HepG2 (cell line): ENCODE data around the gene ANKRA2. TPM values are rescaled to one million over a fixed set of nuclear protein-coding genes. Genes with fewer than 3 reads are reported as not detected.
A peak's percentile ranks its signal among the peaks of the same experiment; 100 is the strongest.

Experiments used
- ATAC-seq: fragments of 200-7000 bp; cut with Tn5 transposase; 3 replicates; pipeline ENCODE4 v1.9.1; 2020; ENCODE audit warnings: mild to moderate bottlenecking, moderate library complexity
- BruUV-seq: library from RNA; stranded (reverse); fragments of 400-500 nt; replicated peaks from 2 replicates; lab custom pipeline; 2021; lab: Mats Ljungman, UMichigan
- CTCF ChIA-PET: fragments of 300-600 bp; formaldehyde crosslinking; extraction: SDS; loops from one replicate; lab custom pipeline; 2021; ENCODE audit warnings: low total read pairs, inconsistent platforms, low intra/inter-chr PET ratio; lab: Yijun Ruan, JAX
- POLR2A ChIA-PET: fragments of 350-600 bp; sonication (Branson Sonifier 250); formaldehyde crosslinking; loops from one replicate; lab custom pipeline; 2020; ENCODE audit warnings: antibody characterized with exemption, inconsistent platforms; lab: Yijun Ruan, JAX
- DNase-seq: peaks from one replicate; pipeline ENCODE4 v3.0.0-alpha.2; 2015; ENCODE audit warnings: low spot score
- FAIRE-seq: peaks from 3 replicates; lab custom pipeline; 2011; peaks lifted over from hg19 to GRCh38; lab: Jason Lieb, UNC
- H2AFZ ChIP-seq: one replicate; pipeline ENCODE4 v1.6.1; 2011; ENCODE audit warnings: low read length, inconsistent platforms
- H3K27ac ChIP-seq: fragments of 300-600 bp; 3 replicates; pipeline ENCODE4 v1.8.0; 2011; ENCODE audit warnings: mixed run types, mild to moderate bottlenecking, mixed read lengths, low read length, inconsistent platforms; ENCODE audit not compliant: insufficient read depth; ENCODE audit errors: extremely low read length
- H3K27me3 ChIP-seq, 2 experiments: fragments of 200-600 bp in 1 of 2; 2 replicates in 1 of 2; 3 replicates in 1 of 2; pipeline versions ENCODE4 v1.6.0 to v1.8.0; 2011; ENCODE audit warnings: low read length in 2 of 2, mild to moderate bottlenecking in 2 of 2, moderate library complexity in 2 of 2, inconsistent platforms in 1 of 2; ENCODE audit not compliant: insufficient read depth in 2 of 2, control insufficient read depth in 1 of 2
- H3K36me3 ChIP-seq, 2 experiments: fragments of 200-600 bp in 1 of 2; replicated peaks in 1 of 2; 2 replicates in 1 of 2; 3 replicates in 1 of 2; pipeline versions ENCODE4 v1.5.1 to v1.8.0; 2011; ENCODE audit warnings: low read length in 2 of 2, inconsistent platforms in 1 of 2; ENCODE audit not compliant: insufficient read depth in 2 of 2, control insufficient read depth in 1 of 2
- H3K4me1 ChIP-seq: 2 replicates; pipeline ENCODE4 v1.5.1; 2012; ENCODE audit warnings: low read length, inconsistent platforms; ENCODE audit not compliant: insufficient read depth
- H3K4me2 ChIP-seq: 2 replicates; pipeline ENCODE4 v1.6.0; 2011; ENCODE audit warnings: low read depth, low read length, inconsistent platforms
- H3K4me3 ChIP-seq, 3 experiments: fragments of 200-600 bp in 1 of 3; sonication (generic), shearing (Covaris generic) in 1 of 3; replicated peaks in 1 of 3; 2 replicates each; pipeline ENCODE4 v1.5.1; 2011 to 2016; ENCODE audit warnings: low read length in 3 of 3, inconsistent platforms in 2 of 3, low read depth in 2 of 3, mild to moderate bottlenecking in 2 of 3, control low read depth in 1 of 3, mixed read lengths in 1 of 3; ENCODE audit not compliant: insufficient read depth in 1 of 3
- H3K79me2 ChIP-seq: one replicate; pipeline ENCODE4 v1.6.1; 2011; ENCODE audit warnings: low read length, inconsistent platforms; ENCODE audit not compliant: insufficient read depth
- H3K9ac ChIP-seq: 2 replicates; pipeline ENCODE4 v1.6.0; 2011; ENCODE audit warnings: mild to moderate bottlenecking, low read depth, low read length, inconsistent platforms; ENCODE audit not compliant: insufficient read depth
- H3K9me3 ChIP-seq: 2 replicates; pipeline ENCODE4 v1.5.1; 2012; ENCODE audit warnings: mild to moderate bottlenecking, low read length
- H4K20me1 ChIP-seq: 2 replicates; pipeline ENCODE4 v1.6.0; 2011; ENCODE audit warnings: inconsistent platforms, mild to moderate bottlenecking, low read length, moderate library complexity; ENCODE audit not compliant: insufficient read depth
- CREBL2 ChIP-seq: sonication (generic); formaldehyde crosslinking; IDR thresholded peaks from 2 replicates; pipeline ENCODE4 v1.8.1; 2023; ENCODE audit warnings: missing genetic modification reagents, mild to moderate bottlenecking, borderline replicate concordance
- HIVEP1 ChIP-seq: sonication (generic); formaldehyde crosslinking; IDR thresholded peaks from 2 replicates; pipeline ENCODE4 v1.4.0; 2020; ENCODE audit warnings: mild to moderate bottlenecking, missing genetic modification reagents
- HNRNPUL1 ChIP-seq: fragments of 200-400 bp; formaldehyde crosslinking; IDR thresholded peaks from 2 replicates; pipeline ENCODE4 v1.6.1; 2017; ENCODE audit warnings: low read depth, mild to moderate bottlenecking, low read length, moderate library complexity
- MTF2 ChIP-seq: sonication (generic); formaldehyde crosslinking; IDR thresholded peaks from 2 replicates; pipeline ENCODE4 v1.5.0; 2020; ENCODE audit warnings: missing genetic modification reagents, borderline replicate concordance
- MYNN ChIP-seq: sonication (generic); formaldehyde crosslinking; IDR thresholded peaks from 2 replicates; pipeline ENCODE4 v1.4.0; 2020; ENCODE audit warnings: mild to moderate bottlenecking, low read depth, missing genetic modification reagents
- NPAS2 ChIP-seq: sonication (generic); formaldehyde crosslinking; IDR thresholded peaks from 2 replicates; pipeline ENCODE4 v1.8.0; 2022; ENCODE audit warnings: mild to moderate bottlenecking, missing genetic modification reagents, borderline replicate concordance
- PATZ1 ChIP-seq: sonication (generic); formaldehyde crosslinking; IDR thresholded peaks from 2 replicates; pipeline ENCODE4 v1.4.0; 2020; ENCODE audit warnings: missing genetic modification reagents
- SALL2 ChIP-seq: sonication (generic); formaldehyde crosslinking; IDR thresholded peaks from 2 replicates; pipeline ENCODE4 v1.8.1; 2023; ENCODE audit warnings: mild to moderate bottlenecking, missing genetic modification reagents, inconsistent platforms
- SMAD9 ChIP-seq: sonication (generic); formaldehyde crosslinking; IDR thresholded peaks from 2 replicates; pipeline ENCODE4 v1.5.1; 2020; ENCODE audit warnings: mild to moderate bottlenecking, missing genetic modification reagents
- SMARCC2 ChIP-seq: fragments of 450-650 bp; IDR thresholded peaks from 2 replicates; pipeline ENCODE4 v1.6.1; 2017; ENCODE audit warnings: antibody characterized with exemption, mild to moderate bottlenecking
- SNAPC2 ChIP-seq: sonication (generic); formaldehyde crosslinking; IDR thresholded peaks from 2 replicates; pipeline ENCODE4 v1.8.1; 2022; ENCODE audit warnings: mild to moderate bottlenecking, missing genetic modification reagents
- ZBTB43 ChIP-seq: sonication (generic); formaldehyde crosslinking; conservative IDR thresholded peaks from 2 replicates; pipeline ENCODE4 v1.4.0; 2020; ENCODE audit warnings: missing genetic modification reagents
- ZNF234 ChIP-seq: sonication (generic); formaldehyde crosslinking; conservative IDR thresholded peaks from 2 replicates; pipeline ENCODE4 v1.5.1; 2020; ENCODE audit warnings: mild to moderate bottlenecking, missing genetic modification reagents
- ZNF343 ChIP-seq: sonication (generic); formaldehyde crosslinking; IDR thresholded peaks from 2 replicates; pipeline ENCODE4 v1.4.0; 2020; ENCODE audit warnings: mild to moderate bottlenecking, missing genetic modification reagents
- ZNF777 ChIP-seq: sonication (generic); formaldehyde crosslinking; IDR thresholded peaks from 2 replicates; pipeline ENCODE4 v1.4.0; 2020; ENCODE audit warnings: missing genetic modification reagents
- ZNF780A ChIP-seq: sonication (generic); formaldehyde crosslinking; IDR thresholded peaks from 2 replicates; pipeline ENCODE4 v1.8.0; 2022; ENCODE audit warnings: mild to moderate bottlenecking, missing genetic modification reagents, moderate library complexity
- ZNF792 ChIP-seq: IDR thresholded peaks from 2 replicates; pipeline ENCODE4 v1.6.1; 2016
- WGBS: methylation state at CpG from one replicate; pipeline ENCODE4 v1.1.6; 2017; ENCODE audit warnings: low lambda C conversion rate; 5-methylcytosine and 5-hydroxymethylcytosine counted together
- in situ Hi-C: cut with HindIII; loops from 2 replicates; pipeline ENCODE4 v1.10.0; 2017; ENCODE audit warnings: low pct_unique_long_range_greater_than_20kb; ENCODE audit not compliant: extremely low pct_ligation_motif_present
- intact Hi-C: fragments of 100-400 bp; cut with micrococcal nuclease; formaldehyde crosslinking; loops from one replicate; pipeline ENCODE4 v1.10.0; 2022; ENCODE audit not compliant: unreplicated experiment
- polyA plus RNA-seq, 8 experiments: library from polyadenylated mRNA; depleted of rRNA in 3 of 8; stranded (reverse) in 7 of 8; unstranded in 1 of 8; fragments of >200 nt; fragmentation: Illumina TruSeq in 4 of 8; extraction: Trizol in 4 of 8; gene quantifications; 2 replicates each; pipeline versions ENCODE4 v1.2.1 to v1.2.3, GENCODE V29; 2011 to 2016; ENCODE audit warnings: low read depth in 4 of 8, missing spikeins in 1 of 8, mixed read lengths in 1 of 8; ENCODE audit not compliant: insufficient read depth in 1 of 8
- total RNA-seq, 5 experiments: library from RNA; depleted of rRNA; stranded (reverse); fragments of >200 nt; fragmentation: Illumina TruSeq; extraction: Trizol; gene quantifications; 2 replicates each; pipeline ENCODE4 v1.2.3, GENCODE V29; 2016; ENCODE audit warnings: low read depth in 1 of 5
- TF ChIP-seq, protein P1 (sequence below), 2 experiments: sonication (generic) in 1 of 2; formaldehyde crosslinking in 1 of 2; IDR thresholded peaks; 2 replicates each; pipeline versions ENCODE4 v1.5.1 to v1.6.1; 2011 to 2020; ENCODE audit warnings: borderline replicate concordance in 1 of 2, low read depth in 1 of 2, low read length in 1 of 2, mild to moderate bottlenecking in 1 of 2, missing genetic modification reagents in 1 of 2, moderate library complexity in 1 of 2
- TF ChIP-seq, protein P2 (sequence below): sonication (generic); formaldehyde crosslinking; IDR thresholded peaks from 2 replicates; pipeline ENCODE4 v1.4.0; 2020; ENCODE audit warnings: missing genetic modification reagents

Gene ANKRA2
- total and polyA plus RNA-seq, 2 of the 13 experiments (the other 11 are each of a cell fraction or from before 2014, with no cell fraction given), result 23.6 to 33.6 TPM

DNA sequence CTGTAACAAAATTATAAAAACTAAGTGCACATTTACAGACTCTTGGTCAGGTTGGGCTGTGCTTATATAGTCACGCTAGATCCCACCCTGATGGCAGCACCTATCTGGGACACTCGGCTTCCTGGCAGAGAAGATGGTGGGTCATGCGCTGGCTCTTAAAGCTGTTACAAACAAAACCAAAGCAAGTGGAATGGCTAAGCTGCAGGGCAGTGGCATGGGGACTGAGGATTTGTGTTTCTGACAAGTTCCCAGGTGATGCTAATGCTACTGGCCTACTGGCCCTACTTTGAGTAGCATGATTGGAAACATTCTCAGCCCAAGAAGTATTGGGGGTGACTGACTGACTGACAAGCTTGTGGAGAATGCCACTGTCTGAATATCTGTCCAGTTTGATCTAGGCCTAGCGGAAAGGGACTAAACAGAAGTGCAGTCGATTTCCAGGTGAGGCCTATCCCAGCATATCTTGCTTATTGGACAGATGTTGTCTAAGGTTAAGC, 58.9 kb downstream of the ANKRA2 start:
- POLR2A ChIA-PET, result interaction anchor here (2.5 kb wide), 1 partner anchor 8 kb away, joined by 14 read pairs; the partner anchor contains the start of gene BTF3
- DNase-seq (no peak), FAIRE-seq (no peak), ATAC-seq (peak; percentile 63)
- H2AFZ ChIP-seq, result no peak overlapping the region
- no peaks in the 10 kb centered on the region for H3K27me3 ChIP-seq
- in situ Hi-C loops, result no loop called here
- no peaks in the 10 kb centered on the region for H3K9me3 ChIP-seq
- intact Hi-C loops, result no loop called here
- no peak overlapping the region for H3K4me3 ChIP-seq
- no peak overlapping the region for H3K27ac ChIP-seq
- peaks cover 13% of the 10 kb centered on the region for H3K79me2 ChIP-seq
- H3K9ac ChIP-seq, result no peak overlapping the region
- peaks cover 23% of the 10 kb centered on the region for H4K20me1 ChIP-seq
- H3K4me2 ChIP-seq, result no peak overlapping the region
- BruUV-seq, result no TSS peak
- WGBS, result 86% methylated on average over 5 of the region's 5 CpGs
- CTCF ChIA-PET, result no interaction called here
- peaks cover 2 to 44% of the 10 kb centered on the region in 2 experiments for H3K36me3 ChIP-seq
- peaks cover 24% of the 10 kb centered on the region for H3K4me1 ChIP-seq
- no peak for TF ChIP-seq SNAPC2 (CRISPR knock-in tag)
- no peak for TF ChIP-seq ZNF780A
- TF ChIP-seq ZBTB43, result no peak
- no peak for TF ChIP-seq ZNF777 (CRISPR knock-in tag)
- no peak for TF ChIP-seq MYNN
- TF ChIP-seq, protein P1, sequence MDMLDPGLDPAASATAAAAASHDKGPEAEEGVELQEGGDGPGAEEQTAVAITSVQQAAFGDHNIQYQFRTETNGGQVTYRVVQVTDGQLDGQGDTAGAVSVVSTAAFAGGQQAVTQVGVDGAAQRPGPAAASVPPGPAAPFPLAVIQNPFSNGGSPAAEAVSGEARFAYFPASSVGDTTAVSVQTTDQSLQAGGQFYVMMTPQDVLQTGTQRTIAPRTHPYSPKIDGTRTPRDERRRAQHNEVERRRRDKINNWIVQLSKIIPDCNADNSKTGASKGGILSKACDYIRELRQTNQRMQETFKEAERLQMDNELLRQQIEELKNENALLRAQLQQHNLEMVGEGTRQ (IDR thresholded peaks at IDR 0.05; ENCODE audit: low read depth, low read length), result no peak
- TF ChIP-seq, protein P1 (CRISPR knock-in tag; IDR thresholded peaks at IDR 0.05; ENCODE audit: borderline replicate concordance), result no peak
- no peak for TF ChIP-seq CREBL2 (CRISPR knock-in tag)
- TF ChIP-seq ZNF234 (CRISPR knock-in tag), result no peak
- TF ChIP-seq NPAS2 (CRISPR knock-in tag), result no peak
- no peak for TF ChIP-seq SALL2 (CRISPR knock-in tag)
- TF ChIP-seq PATZ1 (CRISPR knock-in tag), result no peak
- TF ChIP-seq HIVEP1 (CRISPR knock-in tag), result no peak
- TF ChIP-seq MTF2 (CRISPR knock-in tag), result no peak
- no peak for TF ChIP-seq SMAD9
- TF ChIP-seq SMARCC2, result no peak
- TF ChIP-seq ZNF343 (CRISPR knock-in tag), result no peak
- TF ChIP-seq, protein P2, sequence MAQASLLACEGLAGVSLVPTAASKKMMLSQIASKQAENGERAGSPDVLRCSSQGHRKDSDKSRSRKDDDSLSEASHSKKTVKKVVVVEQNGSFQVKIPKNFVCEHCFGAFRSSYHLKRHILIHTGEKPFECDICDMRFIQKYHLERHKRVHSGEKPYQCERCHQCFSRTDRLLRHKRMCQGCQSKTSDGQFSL, result no peak
- no peak for TF ChIP-seq HNRNPUL1
- TF ChIP-seq ZNF792 (CRISPR knock-in tag), result no peak
